ENCODE measurements around the gene FHAD1. TPM values are rescaled to one million over a fixed set of nuclear protein-coding genes. Genes with fewer than 3 reads are reported as not detected.

FHAD1 gene
- total and polyA plus RNA-seq, 9 of the 15 experiments (the other 6 are each of a cell fraction or from before 2014, with no cell fraction given) = 0.32 to 2.1 (median 1.5) TPM; not detected in 1

- no peak for TF ChIP-seq ZNF280A (IDR thresholded peaks at IDR 0.05; ENCODE audit: low read depth, partially characterized antibody)
- no peak for TF ChIP-seq ZNF274 (IDR thresholded peaks at IDR 0.05; ENCODE audit: borderline replicate concordance, low read depth, low read length)
- TF ChIP-seq CREB5 (CRISPR knock-in tag; IDR thresholded peaks at IDR 0.05) = no peak
- no peak for TF ChIP-seq KDM2B (CRISPR knock-in tag; IDR thresholded peaks at IDR 0.05)
- no peak for TF ChIP-seq ZBTB40 (IDR thresholded peaks at IDR 0.05)
- no peak for TF ChIP-seq ZBTB40 (CRISPR knock-in tag; IDR thresholded peaks at IDR 0.05)
- no peak for TF ChIP-seq CGGBP1 (CRISPR knock-in tag; IDR thresholded peaks at IDR 0.05)
- no peak for TF ChIP-seq ZNF3 (CRISPR knock-in tag; IDR thresholded peaks at IDR 0.05)
- no peak for TF ChIP-seq GATAD2B (IDR thresholded peaks at IDR 0.05; ENCODE audit: borderline replicate concordance)
- TF ChIP-seq ZNF696 (CRISPR knock-in tag; conservative IDR thresholded peaks at IDR 0.05) = no peak
- TF ChIP-seq ZNF347 (CRISPR knock-in tag; IDR thresholded peaks at IDR 0.05; ENCODE audit: low read depth) = no peak
- no peak for TF ChIP-seq USF1 (CRISPR knock-in tag; IDR thresholded peaks at IDR 0.05)
- TF ChIP-seq GMEB1 (CRISPR knock-in tag; IDR thresholded peaks at IDR 0.05) = no peak
Observed at GRCh38 chr1:15358565-15359133, 111.6 kb downstream of the FHAD1 start (continued).

All from K562 (cell line).